Psoas muscle (tissue), 8 donors: Measurements from ENCODE around the gene AKIRIN2. TPM values are rescaled to one million over a fixed set of nuclear protein-coding genes. Genes with fewer than 3 reads are reported as not detected.
"Not testable (repeated sequence)": the region's sequence is repeated elsewhere in the genome, so short reads cannot be mapped to it uniquely, and the experiment has no call there.

Source experiments
- ATAC-seq, 4 donors: fragments of 200-7000 bp; cut with Tn5 transposase; one replicate each; pipeline ENCODE4 v1.9.1; 2020; ENCODE audit warnings: moderate library complexity in 3 of 4, mild to moderate bottlenecking in 2 of 4
- DNase-seq, 2 donors: peaks; one replicate each; pipeline ENCODE4 v3.0.0-alpha.2; 2020
- H3K27ac ChIP-seq: fragments of 200-600 bp; one replicate; pipeline ENCODE4 v1.8.0; 2022
- H3K27me3 ChIP-seq, 3 donors: fragments of 200-600 bp in 1 of 3; one replicate each; pipeline versions ENCODE4 v1.6.1 to v1.8.0; 2013 to 2022; ENCODE audit warnings: low read length in 2 of 3, mild to moderate bottlenecking in 2 of 3, moderate library complexity in 1 of 3; ENCODE audit not compliant: insufficient read depth in 3 of 3
- H3K36me3 ChIP-seq, 2 donors: fragments of 200-600 bp in 1 of 2; one replicate each; pipeline versions ENCODE4 v1.6.1 to v1.8.0; 2013 to 2022; ENCODE audit warnings: low read depth in 1 of 2, mild to moderate bottlenecking in 1 of 2, moderate library complexity in 1 of 2; ENCODE audit not compliant: insufficient read depth in 1 of 2
- H3K4me1 ChIP-seq: fragments of 200-600 bp; one replicate; pipeline ENCODE4 v1.8.0; 2022
- H3K4me3 ChIP-seq: fragments of 200-600 bp; one replicate; pipeline ENCODE4 v1.8.0; 2022; ENCODE audit warnings: mild to moderate bottlenecking
- H3K9me3 ChIP-seq: fragments of 200-600 bp; one replicate; pipeline ENCODE4 v1.8.0; 2022
- WGBS, 3 donors: extraction: QIAGEN DNeasy Blood & Tissue Kit; methylation state at CpG; one replicate each; pipeline versions ENCODE4 v1.1.6 to v1.1.7; 2013; 5-methylcytosine and 5-hydroxymethylcytosine counted together
- intact Hi-C, 2 donors: fragments of 100-400 bp; cut with DNase I; formaldehyde crosslinking; loops; one replicate each; pipeline versions ENCODE4 v1.11.0 to v1.14.2; 2022
- polyA plus RNA-seq, 3 donors: library from polyadenylated mRNA; stranded (reverse); fragments of 200-250 nt; gene quantifications; one replicate each; pipeline ENCODE4 v1.2.3, GENCODE V29; 2013
- total RNA-seq, 4 donors: library from RNA; stranded (reverse); fragmentation: NEBNext Ultra II Directional in 2 of 4; extraction: Animal tissue kit (Norgen Biotek cat#: 25700) in 2 of 4; gene quantifications; one replicate each; pipeline versions ENCODE4 v1.2.1 to v1.2.4, GENCODE V29; 2021 to 2023
- TF ChIP-seq, protein P1 (sequence below): fragments of 200-600 bp; IDR thresholded peaks from one replicate; pipeline ENCODE4 v1.8.0; 2022; ENCODE audit warnings: antibody characterized with exemption
- donor health status: healthy with polysubstance abuse.
- donor health status: DM: no; HTN: no; CAD: no; lungs with moderate emphysema.
- donor health status: Bipolar disorder and iron deficiency.
- donor health status: healthy.
- donor health status: DM: yes; HTN: yes; CAD: no.
- donor health status: DM: no; HTN: no; CAD: no.
- donor health status: DM: no; HTN: no; CAD: no.
- donor health status: DM: yes; HTN: yes; CAD: no.

AKIRIN2 gene
- total and polyA plus RNA-seq, 7 donors = 65.0 to 188 (median 127) TPM

DNA sequence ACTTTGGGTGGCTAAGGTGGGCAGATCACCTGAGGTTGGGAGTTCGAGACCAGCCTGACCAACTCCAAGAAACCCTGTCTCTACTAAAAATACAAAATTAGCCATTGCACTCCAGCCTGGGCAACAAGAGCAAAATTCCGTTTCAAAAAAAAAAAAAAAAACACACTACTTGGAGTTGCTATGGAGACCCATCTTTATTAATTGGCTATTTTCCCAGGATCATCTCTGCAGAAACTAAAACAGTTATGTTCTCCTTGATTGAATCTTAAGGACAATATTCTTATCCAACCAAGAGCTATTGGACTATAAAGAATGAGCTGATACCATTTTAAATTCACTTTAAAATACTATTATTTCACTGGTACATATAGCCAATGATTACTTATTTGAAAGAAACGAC, 14.7 kb downstream of the AKIRIN2 start:
- no peak for DNase-seq
- Histone ChIP-seq H3K4me3 (no peak overlapping the region), H3K4me1 (peaks cover 81% of the 10 kb centered on the region), H3K27ac (peak overlapping the region; percentile 99), H3K27me3 (no peaks in the 10 kb centered on the region), H3K9me3 (no peaks in the 10 kb centered on the region), H3K36me3 (peaks cover 0 to 2% of the 10 kb centered on the region in 2 donors)
- intact Hi-C loops = no loop called here
- 50 to 74% (median 61%) methylated on average over 3 of the region's 3 CpGs for WGBS, 3 donors
- TF ChIP-seq, protein P1, sequence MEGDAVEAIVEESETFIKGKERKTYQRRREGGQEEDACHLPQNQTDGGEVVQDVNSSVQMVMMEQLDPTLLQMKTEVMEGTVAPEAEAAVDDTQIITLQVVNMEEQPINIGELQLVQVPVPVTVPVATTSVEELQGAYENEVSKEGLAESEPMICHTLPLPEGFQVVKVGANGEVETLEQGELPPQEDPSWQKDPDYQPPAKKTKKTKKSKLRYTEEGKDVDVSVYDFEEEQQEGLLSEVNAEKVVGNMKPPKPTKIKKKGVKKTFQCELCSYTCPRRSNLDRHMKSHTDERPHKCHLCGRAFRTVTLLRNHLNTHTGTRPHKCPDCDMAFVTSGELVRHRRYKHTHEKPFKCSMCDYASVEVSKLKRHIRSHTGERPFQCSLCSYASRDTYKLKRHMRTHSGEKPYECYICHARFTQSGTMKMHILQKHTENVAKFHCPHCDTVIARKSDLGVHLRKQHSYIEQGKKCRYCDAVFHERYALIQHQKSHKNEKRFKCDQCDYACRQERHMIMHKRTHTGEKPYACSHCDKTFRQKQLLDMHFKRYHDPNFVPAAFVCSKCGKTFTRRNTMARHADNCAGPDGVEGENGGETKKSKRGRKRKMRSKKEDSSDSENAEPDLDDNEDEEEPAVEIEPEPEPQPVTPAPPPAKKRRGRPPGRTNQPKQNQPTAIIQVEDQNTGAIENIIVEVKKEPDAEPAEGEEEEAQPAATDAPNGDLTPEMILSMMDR = no peak
- no peak for ATAC-seq

DNA sequence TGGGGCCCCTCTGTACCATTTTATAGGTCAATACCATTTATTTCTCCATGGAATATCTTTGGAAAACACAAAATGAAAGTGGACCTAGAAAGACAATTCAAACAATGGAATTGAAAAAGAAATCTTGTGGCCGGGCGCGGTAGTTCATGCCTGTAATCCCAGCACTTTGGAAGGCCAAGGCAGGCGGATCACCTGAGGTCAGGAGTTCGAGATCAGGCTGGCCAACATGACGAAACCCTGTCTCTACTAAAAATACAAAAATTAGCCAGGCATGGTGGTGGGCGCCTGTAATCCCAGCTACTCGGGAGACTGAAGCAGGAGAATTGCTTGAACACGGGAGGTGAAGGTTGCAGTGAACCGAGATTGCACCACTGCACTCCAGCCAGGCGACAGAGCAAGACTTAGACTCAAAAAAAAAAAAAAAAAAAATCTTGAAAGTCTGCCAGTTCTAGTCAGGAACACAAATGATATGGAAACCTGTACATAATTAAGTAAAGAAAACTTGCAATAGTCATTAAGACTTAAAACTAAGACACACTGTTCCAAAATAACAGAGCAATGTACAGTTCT, 15.3 kb downstream of the AKIRIN2 start:
- H3K4me1 ChIP-seq = peaks cover 81% of the 10 kb centered on the region
- DNase-seq, H3K36me3 ChIP-seq, H3K4me3 ChIP-seq, H3K27me3 ChIP-seq, H3K9me3 ChIP-seq, intact Hi-C loops: not testable (repeated sequence)
- peak in 1 of 4 donors; percentile 32 for ATAC-seq
- WGBS, 3 donors = 48 to 70% (median 55%) methylated on average over 11 of the region's 11 CpGs
- H3K27ac ChIP-seq = peak overlapping the region; percentile 67

DNA sequence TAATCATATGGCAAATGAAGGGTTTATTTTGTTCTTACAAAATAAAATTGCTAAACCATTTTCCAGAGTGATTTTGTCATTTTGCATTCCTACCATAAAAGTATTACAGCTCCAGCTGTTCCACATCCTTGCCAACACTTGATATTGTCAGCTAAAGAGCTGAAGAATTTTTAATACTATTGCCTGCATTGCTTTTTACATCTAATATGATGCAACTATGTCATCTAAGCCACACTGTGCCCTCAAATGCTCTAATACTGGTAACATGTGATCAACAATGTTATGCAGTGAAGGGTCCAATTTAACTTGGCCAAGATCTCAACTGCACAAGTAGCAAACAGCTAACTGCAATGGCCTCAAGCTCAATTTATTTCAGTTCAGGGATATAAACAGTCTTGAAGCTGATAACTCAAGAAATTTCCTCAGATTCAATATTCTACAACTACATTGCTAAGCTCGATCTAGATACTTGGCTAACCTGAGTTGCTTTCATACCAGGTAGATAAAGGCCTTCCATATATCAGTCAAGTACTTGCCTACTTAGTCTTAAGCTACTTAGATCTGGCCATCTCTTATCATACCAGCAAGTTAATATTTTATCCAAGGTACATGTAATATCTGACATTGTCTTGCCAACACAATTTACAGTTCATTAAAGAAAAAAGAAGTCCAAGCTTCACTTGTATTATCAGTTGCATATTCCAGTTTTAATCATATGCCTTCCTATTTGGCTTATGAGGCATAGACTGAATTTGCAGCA, 17.0 kb downstream of the AKIRIN2 start:
- H3K27ac ChIP-seq = peak overlapping the region; percentile 67
- intact Hi-C loops = no loop called here
- H3K27me3 ChIP-seq = no peaks in the 10 kb centered on the region
- H3K4me1 ChIP-seq = peaks cover 74% of the 10 kb centered on the region
- no peak for DNase-seq
- H3K9me3 ChIP-seq = no peaks in the 10 kb centered on the region
- 22 to 45% (median 37%) methylated on average over 1 of the region's 1 CpG for WGBS, 3 donors
- peaks cover 2 to 11% of the 10 kb centered on the region in 2 donors for H3K36me3 ChIP-seq
- peak; percentile 56 to 80 (median 60) for ATAC-seq
- TF ChIP-seq, protein P1 = no peak
- no peak overlapping the region for H3K4me3 ChIP-seq

DNA sequence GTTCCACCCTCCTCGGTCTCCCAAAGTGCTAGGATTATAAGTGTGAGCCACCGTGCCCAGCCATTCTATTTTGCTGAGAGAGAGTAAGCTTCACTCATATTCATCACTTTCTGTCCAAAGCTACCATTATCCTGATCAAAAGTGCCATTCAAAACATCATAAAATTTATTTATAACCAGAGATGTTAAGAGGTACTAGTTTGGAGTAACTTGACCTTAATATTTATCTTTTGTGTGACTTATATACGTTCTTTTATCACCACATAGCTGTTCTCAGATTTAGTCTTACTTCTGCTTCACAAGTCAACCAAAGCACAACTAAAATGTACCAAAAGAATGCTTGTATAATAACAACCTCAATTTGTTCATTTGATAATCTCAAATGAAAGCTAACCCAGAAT, 18.1 kb downstream of the AKIRIN2 start:
- Histone ChIP-seq H3K4me3 (peak overlapping the region; percentile 10), H3K27me3 (no peaks in the 10 kb centered on the region), H3K4me1 (peaks cover 62% of the 10 kb centered on the region), H3K36me3 (peaks cover 5 to 22% of the 10 kb centered on the region in 2 donors), H3K9me3 (no peaks in the 10 kb centered on the region), H3K27ac (peak overlapping the region; percentile 67)
- no peak for DNase-seq
- TF ChIP-seq, protein P1 = no peak
- intact Hi-C loops = no loop called here
- no peak for ATAC-seq
- WGBS, 3 donors = 49 to 72% (median 50%) methylated on average over 3 of the region's 3 CpGs

DNA sequence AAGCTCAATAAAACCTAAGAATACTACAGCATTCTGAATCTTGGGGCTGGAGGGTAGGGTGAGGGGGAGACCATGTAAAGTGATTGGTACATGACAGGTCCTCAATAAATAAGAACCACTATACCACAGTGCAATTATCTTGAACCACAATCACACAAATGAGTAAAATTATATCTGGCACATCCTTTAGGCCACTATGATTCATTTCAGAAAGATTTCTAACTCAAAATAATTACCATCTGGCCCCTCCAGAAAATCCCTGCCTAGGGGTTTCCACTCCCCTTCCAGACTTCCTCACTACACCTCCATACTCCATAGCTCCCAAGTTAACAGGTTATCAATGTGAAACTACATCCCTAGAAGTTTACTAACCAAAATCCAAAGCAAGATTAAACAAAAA, 19.7 kb downstream of the AKIRIN2 start:
- H3K4me1 ChIP-seq = peaks cover 50% of the 10 kb centered on the region

More for the DNA sequence above, 19.7 kb downstream of the AKIRIN2 start:
- Histone ChIP-seq H3K4me3 (no peak overlapping the region), H3K9me3 (no peaks in the 10 kb centered on the region), H3K27me3 (no peaks in the 10 kb centered on the region), H3K27ac (peak overlapping the region; percentile 67), H3K36me3 (peaks cover 5 to 38% of the 10 kb centered on the region in 2 donors)
- intact Hi-C loops = no loop called here
- ATAC-seq (no peak), DNase-seq (no peak)
- TF ChIP-seq, protein P1 = no peak
